Measurements from ENCODE around the gene LTA. TPM values are rescaled to one million over a fixed set of nuclear protein-coding genes. Genes with fewer than 3 reads are reported as not detected.

LTA gene
- total RNA-seq, 1 experiment from 2014 or later: not detected

DNA sequence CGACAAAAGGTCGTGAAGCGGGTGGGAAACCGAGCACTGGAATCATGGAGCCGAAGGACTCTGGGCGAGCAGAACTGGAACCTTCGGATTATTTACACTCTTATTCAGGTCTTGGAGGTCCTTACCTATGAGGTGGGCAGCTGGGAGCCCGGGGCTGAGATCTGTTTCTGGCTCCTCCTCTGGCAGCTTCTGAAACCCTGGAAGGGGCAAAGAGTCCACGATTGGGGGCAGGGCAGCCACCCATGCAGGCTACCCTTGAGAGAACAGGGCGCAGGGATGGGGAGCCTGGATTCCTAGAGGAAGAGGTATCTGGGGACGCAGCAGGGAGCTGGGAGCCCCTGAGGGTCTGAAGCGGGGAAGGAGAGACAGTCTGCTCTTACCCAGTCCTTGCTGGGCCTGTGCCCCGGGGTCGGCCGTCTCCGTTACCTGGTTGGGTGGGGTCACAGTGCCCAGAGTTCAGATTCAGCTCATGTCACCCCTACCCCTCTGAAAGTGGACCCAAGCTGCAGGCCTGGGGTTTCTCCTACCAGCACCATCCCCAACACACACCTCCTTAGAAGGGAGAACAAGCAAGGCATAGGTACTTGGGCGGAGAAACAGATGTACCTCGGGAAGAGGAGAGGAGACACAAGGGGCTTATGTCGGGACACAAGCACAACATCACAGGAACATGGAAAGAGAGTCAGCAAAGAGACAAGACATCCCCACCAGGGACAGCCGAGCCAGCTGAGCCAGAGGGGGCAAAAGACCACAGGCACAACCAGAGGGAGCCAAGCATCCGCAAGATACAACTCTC, 9.5 kb downstream of the LTA start:
- Histone ChIP-seq H3K23ac (ENCODE audit: insufficient read length, low read depth, low read length) (no peak overlapping the region), H3K23me2 (ENCODE audit: insufficient read length, low read depth, low read length, poor library complexity, severe bottlenecking) (peaks cover 9% of the 10 kb centered on the region), H3K27me3 (ENCODE audit: insufficient read depth, low read length) (no peaks in the 10 kb centered on the region), H3K4me2 (ENCODE audit: insufficient read depth, insufficient read length, low read length) (peak overlapping the region; percentile 67), H3K4me1 (ENCODE audit: insufficient read depth, low read length) (peaks cover 2% of the 10 kb centered on the region; the same call in 1 of the 2 replicates), H3K4ac (ENCODE audit: low read depth, low read length) (no peak overlapping the region), H3K9me3 (ENCODE audit: control insufficient read depth, low read depth, low read length) (no peaks in the 10 kb centered on the region), H3K79me1 (ENCODE audit: insufficient read depth, low read depth, low read length, poor library complexity, severe bottlenecking) (no peaks in the 10 kb centered on the region), H4K20me1 (ENCODE audit: control insufficient read depth, insufficient read depth, insufficient read length) (no peaks in the 10 kb centered on the region), H2BK20ac (ENCODE audit: low read depth, low read length, poor library complexity, severe bottlenecking) (no peak overlapping the region), H3K9ac (ENCODE audit: extremely low read depth, insufficient read length, low read length) (peak overlapping the region; percentile 29), H3K79me2 (ENCODE audit: insufficient read depth, low read length) (no peaks in the 10 kb centered on the region), H3K14ac (ENCODE audit: insufficient read depth, low read length) (peak overlapping the region; percentile 85), H3K27ac (ENCODE audit: insufficient read length, low read depth, low read length) (no peak overlapping the region), H3K56ac (ENCODE audit: insufficient read length, low read depth, low read length) (no peak overlapping the region), H2AFZ (ENCODE audit: low read length) (no peak overlapping the region), H4K8ac (replicated peaks; ENCODE audit: insufficient read length, low read depth, low read length) (no peak overlapping the region), H3K18ac (ENCODE audit: insufficient read length, low read depth, low read length) (peak overlapping the region; percentile 77), H2AK5ac (ENCODE audit: insufficient read length, low read length) (no peak overlapping the region), H3T11ph (ENCODE audit: low read length) (no peak overlapping the region), H2BK120ac (ENCODE audit: low read depth, low read length, poor library complexity, severe bottlenecking) (no peak overlapping the region), H2BK5ac (ENCODE audit: insufficient read length, low read length) (no peak overlapping the region), H2BK15ac (ENCODE audit: low read depth, low read length) (no peak overlapping the region), H4K91ac (ENCODE audit: insufficient read length, low read depth, low read length) (no peak overlapping the region), H4K5ac (ENCODE audit: insufficient read length, low read depth, low read length) (no peak overlapping the region), H2BK12ac (ENCODE audit: insufficient read length, low read depth, low read length) (no peak overlapping the region)
- TF ChIP-seq, protein P1, sequence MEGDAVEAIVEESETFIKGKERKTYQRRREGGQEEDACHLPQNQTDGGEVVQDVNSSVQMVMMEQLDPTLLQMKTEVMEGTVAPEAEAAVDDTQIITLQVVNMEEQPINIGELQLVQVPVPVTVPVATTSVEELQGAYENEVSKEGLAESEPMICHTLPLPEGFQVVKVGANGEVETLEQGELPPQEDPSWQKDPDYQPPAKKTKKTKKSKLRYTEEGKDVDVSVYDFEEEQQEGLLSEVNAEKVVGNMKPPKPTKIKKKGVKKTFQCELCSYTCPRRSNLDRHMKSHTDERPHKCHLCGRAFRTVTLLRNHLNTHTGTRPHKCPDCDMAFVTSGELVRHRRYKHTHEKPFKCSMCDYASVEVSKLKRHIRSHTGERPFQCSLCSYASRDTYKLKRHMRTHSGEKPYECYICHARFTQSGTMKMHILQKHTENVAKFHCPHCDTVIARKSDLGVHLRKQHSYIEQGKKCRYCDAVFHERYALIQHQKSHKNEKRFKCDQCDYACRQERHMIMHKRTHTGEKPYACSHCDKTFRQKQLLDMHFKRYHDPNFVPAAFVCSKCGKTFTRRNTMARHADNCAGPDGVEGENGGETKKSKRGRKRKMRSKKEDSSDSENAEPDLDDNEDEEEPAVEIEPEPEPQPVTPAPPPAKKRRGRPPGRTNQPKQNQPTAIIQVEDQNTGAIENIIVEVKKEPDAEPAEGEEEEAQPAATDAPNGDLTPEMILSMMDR (conservative IDR thresholded peaks at IDR 0.05): no peak
- Mint-ChIP-seq H3K9me3 (no peaks in the 10 kb centered on the region; a peak in 1 of 5 replicates), H3K27me3 (ENCODE audit: low read depth) (peaks cover 32% of the 10 kb centered on the region), H3K4me3 (peak overlapping the region; percentile 84 to 94), H3K36me3 (ENCODE audit: insufficient read depth in 1 of 3, low read depth in 3 of 3) (no peaks in the 10 kb centered on the region), H3K4me1 (peaks cover 34 to 36% of the 10 kb centered on the region in 2 experiments), H3K27ac (peak overlapping the region; percentile 9 to 93 (median 23); a peak in 5 of 7 replicates)
- no CpG with 5 or more reads among the region's 21 CpGs for WGBS (ENCODE audit: extremely low coverage, insufficient read length, low lambda C conversion rate)
- no peak for DNase-seq

All from H9 (cell line).